Measurements from ENCODE around the gene PSMB9.

PSMB9 gene

DNA sequence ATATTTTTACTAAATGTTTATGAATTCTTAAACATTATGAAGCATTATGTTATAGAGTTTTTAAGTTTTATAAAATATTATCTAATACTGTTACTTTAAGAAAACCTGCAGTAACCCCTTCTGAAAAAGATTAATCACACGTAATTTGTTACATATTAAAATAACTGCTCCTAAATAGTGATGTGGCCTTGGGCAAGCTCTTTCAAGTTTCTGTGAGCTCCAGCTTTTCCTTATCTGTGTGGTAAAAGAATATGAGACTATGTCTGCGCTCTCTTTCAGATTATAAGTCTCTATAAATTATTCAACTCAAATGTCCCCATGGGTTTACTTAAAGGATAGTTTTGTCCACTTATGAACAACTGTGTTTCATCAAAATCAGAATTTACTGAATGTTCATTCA lies 54.9 kb downstream of the PSMB9 start:
- no peak for DNase-seq (ENCODE audit: low read depth)

Data from stimulated activated CD8-positive, alpha-beta memory T cell treated with anti-CD3 and anti-CD28 coated beads, Interleukin-15, amount 100 ng/mL, for 1 hour (primary cell).